Middle frontal gyrus (tissue), 1 donor: ENCODE results near the gene KIF26B.
"Not testable (repeated sequence)": the region's sequence is repeated elsewhere in the genome, so short reads cannot be mapped to it uniquely, and the experiment has no call there.

ENCODE experiments used
- DNase-seq: peaks from one replicate; pipeline ENCODE4 v3.0.0-alpha.2; 2015; ENCODE audit warnings: low spot score; ENCODE audit errors: extremely low spot score

The KIF26B gene

GRCh38 chr1:245717611-245718010 is 562.8 kb downstream of the KIF26B start:
- no peak for DNase-seq

GRCh38 chr1:245718123-245718522 is 563.3 kb downstream of the KIF26B start:
- DNase-seq = no peak

DNA sequence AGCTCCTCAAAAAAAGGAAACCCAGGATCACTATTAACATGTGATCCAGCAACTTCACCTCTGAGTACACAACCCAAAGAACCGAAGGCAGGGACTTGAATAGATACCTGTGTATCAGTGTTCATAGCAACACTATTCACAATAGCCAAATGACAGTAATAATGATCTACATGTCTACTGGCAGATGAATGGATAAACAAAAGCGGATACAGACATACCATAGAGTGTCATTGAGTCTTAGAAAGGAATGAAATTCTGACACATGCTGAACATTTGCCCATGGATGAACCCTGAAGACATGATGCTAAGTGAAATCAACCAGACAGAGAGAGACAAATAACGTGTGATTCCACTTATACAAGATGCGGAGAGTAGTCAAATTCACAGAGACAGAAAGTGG is 564.2 kb downstream of the KIF26B start:
- DNase-seq = no peak

GRCh38 chr1:245721488-245721887 is 566.7 kb downstream of the KIF26B start:
- no peak for DNase-seq

DNA sequence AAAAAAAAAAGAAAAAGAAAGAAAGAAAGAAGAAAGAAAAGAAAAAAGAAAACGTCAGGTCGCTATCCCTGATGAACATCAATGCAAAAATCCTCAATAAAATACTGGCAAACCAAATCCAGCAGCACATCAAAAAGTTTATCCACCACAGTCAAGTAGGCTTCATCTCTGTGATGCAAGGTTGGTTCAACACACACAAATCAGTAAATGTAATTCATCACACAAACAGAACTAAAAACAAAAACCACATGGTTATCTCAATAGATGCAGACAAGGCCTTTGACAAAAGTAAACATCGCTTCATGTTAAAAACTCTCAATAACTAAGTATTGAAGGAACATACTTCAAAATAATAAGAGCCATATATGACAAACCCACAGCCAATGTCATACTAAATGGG is 573.2 kb downstream of the KIF26B start:
- DNase-seq = not testable (repeated sequence)

- no peak for DNase-seq
Measured at GRCh38 chr1:245730801-245731200, 576.0 kb downstream of the KIF26B start.

DNA sequence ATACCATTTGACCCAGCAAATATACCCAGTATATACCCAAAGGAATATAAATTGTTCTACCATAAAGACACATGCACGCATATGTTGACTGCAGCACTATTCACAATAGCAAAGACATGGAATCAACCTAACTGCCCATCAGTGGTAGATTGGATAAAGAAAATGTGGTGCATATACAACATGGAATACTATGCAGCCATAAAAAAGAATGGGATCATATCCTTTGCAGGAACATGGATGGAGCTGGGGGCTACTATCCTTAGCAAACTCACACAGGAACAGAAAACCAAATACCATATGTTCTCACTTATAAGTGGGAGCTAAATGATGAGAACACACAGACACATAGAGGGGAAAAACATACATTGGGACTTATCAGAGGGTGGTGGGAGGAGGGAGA is 585.6 kb downstream of the KIF26B start:
- DNase-seq = not testable (repeated sequence)

- no peak for DNase-seq
Measured at GRCh38 chr1:245742896-245743295, 588.1 kb downstream of the KIF26B start.

- no peak for DNase-seq
Measured at GRCh38 chr1:245748240-245748639, 593.5 kb downstream of the KIF26B start.

DNA sequence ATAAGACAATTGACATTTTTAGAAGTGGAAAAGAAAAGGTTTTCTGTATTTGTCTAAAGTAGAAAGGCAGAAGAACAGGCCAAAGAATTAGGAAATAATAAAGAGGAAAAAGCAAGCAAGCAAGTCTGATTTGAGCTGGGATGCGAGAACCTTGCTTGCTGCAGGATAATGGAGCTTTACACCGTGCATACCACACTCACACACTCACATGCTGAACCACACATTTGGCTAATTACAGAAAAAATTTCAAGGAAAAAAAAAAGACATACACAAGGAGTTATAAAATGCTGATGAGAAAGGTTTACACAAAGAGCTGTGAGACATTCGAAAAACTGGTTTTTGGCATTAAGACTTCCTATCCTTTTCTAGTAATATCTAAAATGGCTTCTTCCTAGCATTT is 593.9 kb downstream of the KIF26B start:
- no peak for DNase-seq

DNA sequence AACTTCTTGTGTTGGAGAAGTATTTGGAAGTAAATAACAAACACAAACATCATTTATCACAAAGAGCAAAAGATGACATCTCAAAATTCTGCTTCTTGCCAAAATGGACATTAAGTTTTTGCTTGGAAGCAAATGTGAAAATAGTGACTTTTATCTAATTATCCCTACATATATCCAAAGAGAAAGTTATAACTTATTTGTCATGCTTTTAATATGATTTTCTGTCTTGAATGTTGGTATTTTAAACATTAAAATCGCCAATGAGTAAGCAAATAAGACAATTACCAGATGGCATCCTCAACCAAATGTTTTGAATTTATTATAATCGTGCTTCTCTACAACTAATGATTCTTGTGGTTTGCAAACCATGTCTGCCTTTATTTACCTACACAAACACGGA is 594.3 kb downstream of the KIF26B start:
- DNase-seq = no peak

- DNase-seq = no peak
Measured at GRCh38 chr1:245750261-245750660, 595.5 kb downstream of the KIF26B start.

DNA sequence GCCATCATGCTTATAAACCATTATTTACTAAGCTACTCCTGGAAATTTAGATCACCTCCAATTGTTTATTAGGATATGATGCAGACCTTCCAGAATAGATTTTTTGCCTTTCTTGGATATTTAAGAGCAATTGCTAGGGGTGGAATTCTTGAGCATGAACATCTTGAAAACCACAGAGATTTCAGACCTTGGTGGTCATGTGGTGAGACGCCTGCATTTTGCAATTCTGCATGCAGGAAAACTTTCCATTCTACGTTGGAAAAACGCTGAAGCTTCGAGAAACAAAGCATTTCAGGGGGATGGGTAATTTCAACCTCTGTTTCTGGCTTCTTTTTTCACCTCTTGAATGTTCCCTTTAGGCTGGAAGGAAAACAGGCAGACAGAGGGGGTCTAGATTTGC is 596.3 kb downstream of the KIF26B start:
- no peak for DNase-seq

DNA sequence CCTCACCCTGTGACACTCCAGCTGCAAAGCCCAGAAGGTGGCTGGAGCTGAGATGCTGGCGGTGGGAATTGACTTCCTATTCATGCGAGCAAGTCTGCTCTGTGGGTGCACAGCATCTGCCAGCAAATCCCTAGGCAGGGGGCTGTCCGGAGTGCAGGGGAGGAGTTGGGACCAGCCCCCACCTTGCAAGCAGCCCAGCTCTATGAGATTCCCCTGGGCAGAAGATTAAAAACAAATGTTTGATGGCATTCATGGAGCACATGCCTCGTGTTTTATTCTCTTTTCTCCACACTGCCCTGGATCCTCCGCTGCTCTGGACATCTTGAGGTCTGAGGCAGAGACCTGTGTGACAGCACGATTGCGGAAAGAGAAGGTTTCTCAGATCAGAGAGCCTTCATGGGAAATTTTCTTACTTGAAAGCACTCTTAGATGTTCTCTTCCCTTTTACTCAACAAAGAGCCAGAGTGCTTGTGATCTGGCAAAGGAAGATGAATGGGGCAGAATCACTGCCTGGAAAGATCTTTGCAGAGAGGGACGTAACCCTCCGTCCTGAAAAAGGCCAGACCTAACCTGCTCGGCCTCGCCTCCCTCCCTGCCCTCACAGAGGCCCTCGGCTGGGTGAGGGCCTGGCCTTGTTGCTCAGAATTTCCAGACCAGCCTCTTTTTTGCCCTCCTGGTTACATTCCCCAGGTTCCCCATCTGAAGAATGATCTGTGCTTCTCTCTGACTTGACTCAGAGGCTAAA is 597.1 kb downstream of the KIF26B start:
- DNase-seq = no peak

- no peak for DNase-seq
Measured at GRCh38 chr1:245752561-245752960, 597.8 kb downstream of the KIF26B start.

GRCh38 chr1:245753807-245754206 is 599.0 kb downstream of the KIF26B start:
- DNase-seq = no peak

DNA sequence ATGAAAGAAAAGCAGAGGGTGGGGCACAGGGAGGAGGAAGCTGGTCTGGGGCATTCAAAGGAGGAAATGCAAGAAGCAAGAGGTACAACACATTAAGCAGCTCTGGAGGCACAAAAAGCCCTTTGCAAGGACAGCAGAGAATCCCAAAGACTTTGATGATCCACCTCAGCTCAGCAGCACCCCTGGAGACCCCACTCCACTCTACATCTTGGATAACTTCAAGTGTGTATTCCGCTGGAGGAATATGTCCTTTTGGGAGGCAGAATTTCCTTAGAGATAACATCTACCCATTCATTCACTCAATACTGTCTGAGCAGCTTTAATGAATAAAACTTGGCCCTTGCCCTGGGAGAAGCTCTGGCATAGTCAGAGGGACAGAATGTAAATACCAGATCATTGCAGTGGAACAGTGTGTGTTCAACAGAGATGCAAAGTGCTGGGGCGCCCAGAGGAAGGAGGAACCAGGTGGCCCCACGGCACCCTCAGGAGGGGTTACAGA is 599.7 kb downstream of the KIF26B start:
- no peak for DNase-seq
